Measurements from ENCODE around the gene TLX1.

- no peak for TF ChIP-seq ATF3 (IDR thresholded peaks at IDR 0.05)
- TF ChIP-seq HNF4G (IDR thresholded peaks at IDR 0.05) = no peak
- TF ChIP-seq SP1 (IDR thresholded peaks at IDR 0.05) = no peak
- TF ChIP-seq CTCF (IDR thresholded peaks at IDR 0.05; ENCODE audit: low read depth, low read length, missing input control) = no peak
- TF ChIP-seq EGR1 (IDR thresholded peaks at IDR 0.05; ENCODE audit: low read depth in 2 of 2) = no peak
- no peak for TF ChIP-seq TAF1 (conservative IDR thresholded peaks at IDR 0.05)
- TF ChIP-seq GABPA (IDR thresholded peaks at IDR 0.05 in 1 of 2, conservative IDR thresholded peaks at IDR 0.05 in 1 of 2) = no peak
- TF ChIP-seq RAD21 (IDR thresholded peaks at IDR 0.05) = no peak
- no peak for TF ChIP-seq YY1 (IDR thresholded peaks at IDR 0.05)
- TF ChIP-seq JUND (IDR thresholded peaks at IDR 0.05) = no peak
- TF ChIP-seq HNF4A (conservative IDR thresholded peaks at IDR 0.05) = no peak
- TF ChIP-seq MAX (IDR thresholded peaks at IDR 0.05) = no peak
- TF ChIP-seq REST (IDR thresholded peaks at IDR 0.05) = no peak
- no peak for TF ChIP-seq ZBTB33 (IDR thresholded peaks at IDR 0.05)
These were observed 1.8 kb downstream of the TLX1 start for GRCh38 chr10:101132636-101133473.
